HG02970 (cell line): ENCODE measurements around the gene CLP1.
"Not testable (repeated sequence)": the region's sequence is repeated elsewhere in the genome, so short reads cannot be mapped to it uniquely, and the experiment has no call there.

Source experiments
- ATAC-seq: cut with Tn5 transposase; IDR thresholded peaks from one replicate; pipeline ENCODE4 v1.9.1; 2021; ENCODE audit warnings: mild to moderate bottlenecking, moderate library complexity, moderate number of reproducible peaks; ENCODE audit not compliant: unreplicated experiment, low FRiP score

CLP1 gene

GRCh38 chr11:57659669-57660068 lies 2.1 kb downstream of the CLP1 start:
- no peak for ATAC-seq

- ATAC-seq: no peak
Measured at GRCh38 chr11:57662893-57663292, 5.3 kb downstream of the CLP1 start.

GRCh38 chr11:57663975-57664374 lies 6.4 kb downstream of the CLP1 start:
- no peak for ATAC-seq

- peak; percentile 72 for ATAC-seq
Measured at GRCh38 chr11:57667117-57667735, 9.7 kb downstream of the CLP1 start.

GRCh38 chr11:57667736-57668433 lies 10.3 kb downstream of the CLP1 start, which contains the start of gene ZDHHC5:
TSS of gene ZDHHC5 (plus strand) at chr11:57668114. CDS start at chr11:57673091, 4,977 bp downstream.
- ATAC-seq: peak; percentile 88

- no peak for ATAC-seq
Measured at GRCh38 chr11:57668434-57668782, 10.8 kb downstream of the CLP1 start.

- ATAC-seq: no peak
Measured at GRCh38 chr11:57674251-57674650, 16.7 kb downstream of the CLP1 start.

GRCh38 chr11:57675176-57675941 lies 17.8 kb downstream of the CLP1 start:
- ATAC-seq: no peak

GRCh38 chr11:57679396-57679795 lies 21.8 kb downstream of the CLP1 start:
- no peak for ATAC-seq

GRCh38 chr11:57680552-57680874 lies 23.0 kb downstream of the CLP1 start:
- ATAC-seq: no peak

- no peak for ATAC-seq
Measured at GRCh38 chr11:57681168-57681567, 23.6 kb downstream of the CLP1 start.

GRCh38 chr11:57690474-57690873 lies 32.9 kb downstream of the CLP1 start:
- not testable (repeated sequence) for ATAC-seq

- ATAC-seq: no peak
Measured at GRCh38 chr11:57698843-57699365, 41.3 kb downstream of the CLP1 start.

GRCh38 chr11:57699813-57700212 lies 42.3 kb downstream of the CLP1 start:
- ATAC-seq: no peak

GRCh38 chr11:57700425-57700824 lies 42.9 kb downstream of the CLP1 start:
- no peak for ATAC-seq

- ATAC-seq: no peak
Measured at GRCh38 chr11:57703341-57703740, 45.8 kb downstream of the CLP1 start.

GRCh38 chr11:57704932-57705331 lies 47.4 kb downstream of the CLP1 start:
- ATAC-seq: no peak

GRCh38 chr11:57705432-57705831 lies 47.9 kb downstream of the CLP1 start:
- ATAC-seq: not testable (repeated sequence)

GRCh38 chr11:57709802-57710367 lies 52.3 kb downstream of the CLP1 start:
- no peak for ATAC-seq
